ENCODE data around the gene ZC3H18. TPM values are rescaled to one million over a fixed set of nuclear protein-coding genes. Genes with fewer than 3 reads are reported as not detected.

ZC3H18 gene
- total RNA-seq, 1 experiment from 2014 or later: 57.8 TPM

GRCh38 chr16:88651989-88652761 is 82.0 kb downstream of the ZC3H18 start:
- CTCF ChIA-PET: no interaction called here
- BruUV-seq (replicated peaks): no TSS peak

More at GRCh38 chr16:88651989-88652761, 82.0 kb downstream of the ZC3H18 start:
- no peaks in the 10 kb centered on the region for H3K9me3 ChIP-seq (ENCODE audit: control insufficient read depth in 1 of 2, insufficient read depth in 1 of 2, low read depth in 1 of 2, low read length in 2 of 2)
- H3K9me2 ChIP-seq (ENCODE audit: insufficient read depth): no peaks in the 10 kb centered on the region
- H3K4me3 ChIP-seq (replicated peaks in 1 of 2; ENCODE audit: low read depth in 1 of 2, low read length in 2 of 2): peak overlapping the region in 1 of 2 experiments; percentile 99; a peak in 2 of 4 replicates
- no peaks in the 10 kb centered on the region for H3K27me3 ChIP-seq (ENCODE audit: insufficient read depth, low read length)
- intact Hi-C loops (cut with micrococcal nuclease): loop anchor here (5.0 kb wide), 1 partner anchor 200 kb away; the partner anchor contains the start of gene ZFPM1
- POLR2A ChIA-PET: no interaction called here
- H3K9ac ChIP-seq (ENCODE audit: low read length): peak overlapping the region; percentile 98
- H3K79me2 ChIP-seq (ENCODE audit: insufficient read depth, low read length): peaks cover 36% of the 10 kb centered on the region
- DNase-seq (ENCODE audit: low read depth, low spot score) (no peak), ATAC-seq (no peak)
- H3K4me1 ChIP-seq (ENCODE audit: control insufficient read depth in 1 of 2, insufficient read depth in 2 of 2, low read length in 2 of 2): peaks cover 16 to 26% of the 10 kb centered on the region in 2 experiments
- peaks cover 5 to 10% of the 10 kb centered on the region in 2 experiments; a peak in 1 of 4 replicates for H3K36me3 ChIP-seq (ENCODE audit: control insufficient read depth in 1 of 2, insufficient read depth in 2 of 2, low read length in 2 of 2)
- no peak for TF ChIP-seq JUND (IDR thresholded peaks at IDR 0.05)
- no peak for TF ChIP-seq POLR2AphosphoS5 (IDR thresholded peaks at IDR 0.05; ENCODE audit: low read depth, low read length)
- TF ChIP-seq SIN3A (IDR thresholded peaks at IDR 0.05; ENCODE audit: low read depth): no peak
- TF ChIP-seq POLR2A (IDR thresholded peaks at IDR 0.05; ENCODE audit: borderline replicate concordance, extremely low read depth, insufficient read depth, insufficient read length): no peak
- TF ChIP-seq RAD21 (IDR thresholded peaks at IDR 0.05; ENCODE audit: low read depth): no peak
- no peak for TF ChIP-seq TCF7L2 (IDR thresholded peaks at IDR 0.05; ENCODE audit: borderline replicate concordance, extremely low read depth, insufficient read depth, insufficient read length)
- TF ChIP-seq, protein P1, sequence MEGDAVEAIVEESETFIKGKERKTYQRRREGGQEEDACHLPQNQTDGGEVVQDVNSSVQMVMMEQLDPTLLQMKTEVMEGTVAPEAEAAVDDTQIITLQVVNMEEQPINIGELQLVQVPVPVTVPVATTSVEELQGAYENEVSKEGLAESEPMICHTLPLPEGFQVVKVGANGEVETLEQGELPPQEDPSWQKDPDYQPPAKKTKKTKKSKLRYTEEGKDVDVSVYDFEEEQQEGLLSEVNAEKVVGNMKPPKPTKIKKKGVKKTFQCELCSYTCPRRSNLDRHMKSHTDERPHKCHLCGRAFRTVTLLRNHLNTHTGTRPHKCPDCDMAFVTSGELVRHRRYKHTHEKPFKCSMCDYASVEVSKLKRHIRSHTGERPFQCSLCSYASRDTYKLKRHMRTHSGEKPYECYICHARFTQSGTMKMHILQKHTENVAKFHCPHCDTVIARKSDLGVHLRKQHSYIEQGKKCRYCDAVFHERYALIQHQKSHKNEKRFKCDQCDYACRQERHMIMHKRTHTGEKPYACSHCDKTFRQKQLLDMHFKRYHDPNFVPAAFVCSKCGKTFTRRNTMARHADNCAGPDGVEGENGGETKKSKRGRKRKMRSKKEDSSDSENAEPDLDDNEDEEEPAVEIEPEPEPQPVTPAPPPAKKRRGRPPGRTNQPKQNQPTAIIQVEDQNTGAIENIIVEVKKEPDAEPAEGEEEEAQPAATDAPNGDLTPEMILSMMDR (IDR thresholded peaks at IDR 0.05 in 2 of 3, conservative IDR thresholded peaks at IDR 0.05 in 1 of 3; ENCODE audit: borderline replicate concordance in 1 of 3, insufficient read depth in 1 of 3, low read depth in 2 of 3, low read length in 2 of 3): no peak
- TF ChIP-seq ZFX (IDR thresholded peaks at IDR 0.05): no peak
- TF ChIP-seq SP1 (IDR thresholded peaks at IDR 0.05; ENCODE audit: low read depth): no peak
- TF ChIP-seq EZH2phosphoT487 (IDR thresholded peaks at IDR 0.05; ENCODE audit: borderline replicate concordance): no peak
- TF ChIP-seq CBX3 (IDR thresholded peaks at IDR 0.05; ENCODE audit: low read depth): no peak
- no peak for TF ChIP-seq EZH2 (IDR thresholded peaks at IDR 0.05)
- no peak for TF ChIP-seq EGR1 (IDR thresholded peaks at IDR 0.05; ENCODE audit: low read depth)
- no peak for TF ChIP-seq ZNF274 (IDR thresholded peaks at IDR 0.05; ENCODE audit: low read depth, low read length)
- TF ChIP-seq YY1 (IDR thresholded peaks at IDR 0.05; ENCODE audit: extremely low read depth, insufficient replicate concordance, low read depth, low read length): no peak
- no peak for TF ChIP-seq SRF (IDR thresholded peaks at IDR 0.05; ENCODE audit: low read depth)
- no peak for TF ChIP-seq ZBTB33 (IDR thresholded peaks at IDR 0.05; ENCODE audit: extremely low read depth, insufficient replicate concordance, low read length)
- no peaks in the 10 kb centered on the region for H4K20me1 ChIP-seq (ENCODE audit: insufficient read depth)
- H3K4me2 ChIP-seq (ENCODE audit: low read length): peak overlapping the region; percentile 95
- H3K27ac ChIP-seq (ENCODE audit: low read depth, low read length): peak overlapping the region; percentile 86
- no peak overlapping the region for H2AFZ ChIP-seq (ENCODE audit: low read depth, low read length, poor library complexity, severe bottlenecking)
- RAD21 ChIA-PET (ENCODE audit: low non-redundant PET in 1 of 2, low total read pairs in 2 of 2, uncharacterized antibody in 2 of 2, unreplicated experiment in 2 of 2): no interaction called here
